ACC112 (cell line): Measurements from ENCODE around the gene GRIN1.
A peak's percentile ranks its signal among the peaks of the same experiment; 100 is the strongest.

Experiments
- H2AFZ ChIP-seq: fragments of 200-600 bp; sonication (generic); one replicate; pipeline ENCODE4 v1.6.0; 2017; ENCODE audit warnings: antibody characterized with exemption, low read length; ENCODE audit not compliant: unreplicated experiment
- H3K27ac ChIP-seq: fragments of 200-600 bp; sonication (generic); 2 replicates; pipeline ENCODE4 v1.5.1; 2014; ENCODE audit warnings: low read depth, mild to moderate bottlenecking, antibody characterized with exemption, low read length, moderate library complexity
- H3K27me3 ChIP-seq: fragments of 200-600 bp; sonication (generic); 2 replicates; pipeline ENCODE4 v1.6.1; 2014; ENCODE audit warnings: mild to moderate bottlenecking, antibody characterized with exemption, low read length, moderate library complexity, mixed read lengths; ENCODE audit not compliant: insufficient read depth
- H3K36me3 ChIP-seq: fragments of 200-600 bp; sonication (generic); 2 replicates; pipeline ENCODE4 v1.6.1; 2016; ENCODE audit warnings: mild to moderate bottlenecking, antibody characterized with exemption, low read length, moderate library complexity, mixed read lengths; ENCODE audit not compliant: insufficient read depth
- H3K4me1 ChIP-seq: fragments of 200-600 bp; sonication (generic); one replicate; pipeline ENCODE4 v1.6.1; 2016; ENCODE audit warnings: low read length, mixed read lengths; ENCODE audit not compliant: insufficient read depth, unreplicated experiment, control insufficient read depth
- H3K4me3 ChIP-seq: fragments of 200-600 bp; sonication (generic); 2 replicates; pipeline ENCODE4 v1.5.1; 2014; ENCODE audit warnings: mild to moderate bottlenecking, low read depth, low read length
- H3K79me2 ChIP-seq: fragments of 200-600 bp; sonication (generic); one replicate; pipeline ENCODE4 v1.6.0; 2016; ENCODE audit warnings: low read length; ENCODE audit not compliant: control insufficient read depth, unreplicated experiment, insufficient read depth

GRIN1 gene

DNA sequence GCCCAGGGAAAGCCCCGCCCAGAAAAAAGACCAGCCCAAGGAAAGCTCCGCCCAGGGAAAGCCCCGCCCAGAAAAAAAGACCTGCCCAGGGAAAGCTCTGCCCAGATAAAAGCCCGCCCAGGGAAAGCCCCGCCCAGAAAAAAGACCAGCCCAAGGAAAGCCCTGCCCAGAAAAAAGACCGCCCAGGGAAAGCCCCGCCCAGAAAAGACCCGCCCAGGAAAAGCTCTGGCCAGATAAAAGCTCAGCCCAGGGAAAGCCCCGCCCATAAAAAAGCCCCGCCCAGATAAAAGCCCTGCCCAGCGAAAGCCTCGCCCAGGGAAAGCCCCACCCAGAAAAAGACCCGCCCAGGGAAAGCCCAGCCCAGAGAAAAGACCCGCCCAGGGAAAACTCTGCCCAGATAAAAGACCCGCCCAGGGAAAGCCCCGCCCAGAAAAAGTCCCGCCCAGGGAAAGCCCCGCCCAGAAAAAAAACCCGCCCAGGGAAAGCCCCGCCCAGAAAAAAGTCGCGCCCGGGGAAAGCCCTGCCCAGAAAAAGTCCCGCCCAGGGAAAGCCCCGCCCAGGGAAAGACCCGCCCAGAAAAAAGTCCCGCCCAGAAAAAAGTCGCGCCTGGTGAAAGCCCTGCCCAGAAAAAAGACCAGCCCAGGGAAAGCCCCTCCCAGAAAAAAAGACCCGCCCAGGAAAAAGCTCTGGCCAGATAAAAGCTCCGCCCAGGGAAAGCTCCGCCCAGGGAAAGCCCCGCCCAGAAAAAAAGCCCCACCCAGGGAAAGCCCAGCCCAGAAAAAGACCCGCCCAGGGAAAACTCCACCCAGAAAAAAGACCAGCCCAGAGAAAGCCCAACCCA, 11.9 kb downstream of the GRIN1 start:
- no peak overlapping the region for H3K27ac ChIP-seq
- H3K36me3 ChIP-seq, result no peaks in the 10 kb centered on the region
- H3K4me3 ChIP-seq, result no peak overlapping the region
- no peak overlapping the region for H2AFZ ChIP-seq
- peaks cover 4% of the 10 kb centered on the region; the same call in 1 of the 2 replicates for H3K27me3 ChIP-seq
- H3K79me2 ChIP-seq, result no peaks in the 10 kb centered on the region
- no peaks in the 10 kb centered on the region for H3K4me1 ChIP-seq

DNA sequence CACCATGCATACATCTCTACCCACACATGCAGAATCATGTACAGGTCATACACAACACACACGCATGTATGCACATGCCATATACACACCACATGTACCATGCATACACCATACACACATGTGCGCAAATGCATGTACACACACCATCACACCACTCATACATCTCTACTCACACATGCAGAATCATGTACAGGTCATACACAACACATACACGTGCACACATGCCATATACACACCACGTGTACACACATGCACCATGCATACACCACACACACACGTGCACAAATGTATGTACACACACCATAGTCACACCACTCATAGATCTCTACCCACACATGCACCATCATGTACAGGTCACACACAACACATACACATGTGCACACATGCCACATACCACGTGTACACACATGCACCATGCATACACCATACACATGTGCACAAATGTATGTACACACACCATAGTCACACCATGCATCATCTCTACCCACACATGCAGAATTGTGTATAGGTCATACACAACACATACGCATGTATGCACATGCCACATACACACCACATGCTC, 14.0 kb downstream of the GRIN1 start:
- Histone ChIP-seq H3K79me2 (no peaks in the 10 kb centered on the region), H3K36me3 (no peaks in the 10 kb centered on the region), H2AFZ (no peak overlapping the region), H3K4me1 (no peaks in the 10 kb centered on the region), H3K4me3 (no peak overlapping the region), H3K27me3 (peaks cover 19% of the 10 kb centered on the region; the same call in 1 of the 2 replicates), H3K27ac (no peak overlapping the region)

DNA sequence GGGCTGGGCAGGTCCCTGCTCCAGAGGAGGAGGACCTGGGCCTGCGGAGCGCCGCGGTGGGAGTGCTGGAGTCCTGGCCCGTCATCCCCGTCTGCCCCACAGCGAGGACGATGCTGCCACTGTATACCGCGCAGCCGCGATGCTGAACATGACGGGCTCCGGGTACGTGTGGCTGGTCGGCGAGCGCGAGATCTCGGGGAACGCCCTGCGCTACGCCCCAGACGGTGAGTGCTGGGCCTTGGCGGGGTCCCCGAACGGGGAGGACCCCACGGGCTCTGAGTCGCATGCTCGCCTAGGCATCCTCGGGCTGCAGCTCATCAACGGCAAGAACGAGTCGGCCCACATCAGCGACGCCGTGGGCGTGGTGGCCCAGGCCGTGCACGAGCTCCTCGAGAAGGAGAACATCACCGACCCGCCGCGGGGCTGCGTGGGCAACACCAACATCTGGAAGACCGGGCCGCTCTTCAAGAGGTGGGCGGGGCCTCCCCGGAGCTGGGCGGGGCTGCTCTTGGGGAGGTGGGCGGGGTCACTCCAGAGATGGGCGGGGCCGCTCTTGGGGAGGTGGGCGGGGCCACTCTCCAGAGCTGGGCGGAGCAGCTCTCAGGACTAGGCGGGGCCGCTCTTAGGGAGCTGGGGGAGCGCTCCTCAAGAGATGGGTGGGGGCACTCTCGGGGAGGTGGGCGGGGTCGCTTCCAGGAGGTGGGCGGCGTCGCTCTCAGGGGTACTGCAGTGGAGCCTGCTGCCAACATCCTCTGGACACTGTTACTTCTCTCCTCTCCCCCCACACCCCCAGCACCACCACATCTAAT, 17.8 kb downstream of the GRIN1 start:
- Histone ChIP-seq H2AFZ (no peak overlapping the region), H3K4me3 (peak overlapping the region; percentile 61), H3K79me2 (no peaks in the 10 kb centered on the region)

DNA sequence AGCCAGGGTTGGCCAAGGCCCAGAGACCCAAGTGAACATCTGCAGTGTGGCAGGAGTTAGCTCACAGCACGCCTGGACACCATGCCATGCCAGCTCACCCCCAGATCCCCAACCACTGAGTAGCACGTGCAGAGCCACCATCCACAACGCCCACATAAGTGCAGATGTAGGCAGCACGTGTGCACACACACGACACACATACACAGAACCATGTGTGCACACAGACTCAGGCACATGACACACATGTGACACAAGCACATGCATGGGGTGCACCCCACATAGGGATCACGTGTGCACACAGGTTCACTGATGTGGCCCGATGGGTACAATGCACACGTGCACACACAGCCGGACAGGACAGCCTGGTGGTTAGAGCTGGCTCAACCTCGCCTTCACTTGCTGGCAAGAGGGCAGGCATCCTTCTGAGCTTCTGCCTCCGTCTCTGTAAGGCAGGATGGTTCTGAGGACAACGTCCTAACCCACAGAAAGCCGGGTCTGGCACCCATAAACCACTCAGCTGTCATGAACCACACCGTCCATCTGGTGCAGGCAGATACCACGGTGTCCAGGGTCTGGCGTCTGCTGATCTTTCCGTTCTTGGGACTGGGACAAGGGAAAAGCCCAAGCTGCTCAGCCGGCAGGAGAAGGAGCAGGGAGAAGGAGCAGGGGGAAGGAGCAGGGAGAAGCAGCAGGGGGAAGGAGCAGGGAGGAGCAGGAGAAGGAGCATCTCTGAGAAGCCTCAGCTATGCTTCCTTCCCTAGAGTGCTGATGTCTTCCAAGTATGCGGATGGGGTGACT, 18.9 kb downstream of the GRIN1 start:
- peaks cover 58% of the 10 kb centered on the region for H3K27me3 ChIP-seq
- H3K4me3 ChIP-seq, result no peak overlapping the region
- H3K27ac ChIP-seq, result no peak overlapping the region
- no peaks in the 10 kb centered on the region for H3K79me2 ChIP-seq
- no peaks in the 10 kb centered on the region for H3K4me1 ChIP-seq
- H2AFZ ChIP-seq, result no peak overlapping the region
- no peaks in the 10 kb centered on the region for H3K36me3 ChIP-seq

More for the DNA sequence above, 17.8 kb downstream of the GRIN1 start:
- Histone ChIP-seq H3K4me1 (no peaks in the 10 kb centered on the region), H3K36me3 (no peaks in the 10 kb centered on the region), H3K27ac (no peak overlapping the region), H3K27me3 (peaks cover 48% of the 10 kb centered on the region)

DNA sequence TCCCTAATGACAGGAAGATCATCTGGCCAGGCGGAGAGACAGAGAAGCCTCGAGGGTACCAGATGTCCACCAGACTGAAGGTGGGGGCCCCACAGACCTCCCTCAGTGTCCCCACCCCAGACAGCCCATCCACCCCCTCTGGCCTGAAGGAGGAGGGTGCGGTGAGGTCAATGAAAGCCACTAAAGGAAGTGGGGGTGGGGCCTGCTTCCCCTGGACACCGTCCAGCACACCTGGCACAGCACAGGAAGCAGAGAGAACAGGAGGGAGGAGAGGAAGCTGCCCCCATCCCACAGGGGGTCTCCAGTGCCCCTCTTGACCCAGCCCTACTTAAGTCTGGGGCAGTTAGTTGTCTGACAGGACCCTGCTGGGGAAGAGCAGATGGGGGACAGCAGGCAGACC, 19.7 kb downstream of the GRIN1 start:
- Histone ChIP-seq H3K4me3 (no peak overlapping the region), H3K27ac (no peak overlapping the region), H3K4me1 (no peaks in the 10 kb centered on the region), H3K27me3 (peaks cover 67% of the 10 kb centered on the region), H2AFZ (no peak overlapping the region), H3K36me3 (no peaks in the 10 kb centered on the region), H3K79me2 (no peaks in the 10 kb centered on the region)

DNA sequence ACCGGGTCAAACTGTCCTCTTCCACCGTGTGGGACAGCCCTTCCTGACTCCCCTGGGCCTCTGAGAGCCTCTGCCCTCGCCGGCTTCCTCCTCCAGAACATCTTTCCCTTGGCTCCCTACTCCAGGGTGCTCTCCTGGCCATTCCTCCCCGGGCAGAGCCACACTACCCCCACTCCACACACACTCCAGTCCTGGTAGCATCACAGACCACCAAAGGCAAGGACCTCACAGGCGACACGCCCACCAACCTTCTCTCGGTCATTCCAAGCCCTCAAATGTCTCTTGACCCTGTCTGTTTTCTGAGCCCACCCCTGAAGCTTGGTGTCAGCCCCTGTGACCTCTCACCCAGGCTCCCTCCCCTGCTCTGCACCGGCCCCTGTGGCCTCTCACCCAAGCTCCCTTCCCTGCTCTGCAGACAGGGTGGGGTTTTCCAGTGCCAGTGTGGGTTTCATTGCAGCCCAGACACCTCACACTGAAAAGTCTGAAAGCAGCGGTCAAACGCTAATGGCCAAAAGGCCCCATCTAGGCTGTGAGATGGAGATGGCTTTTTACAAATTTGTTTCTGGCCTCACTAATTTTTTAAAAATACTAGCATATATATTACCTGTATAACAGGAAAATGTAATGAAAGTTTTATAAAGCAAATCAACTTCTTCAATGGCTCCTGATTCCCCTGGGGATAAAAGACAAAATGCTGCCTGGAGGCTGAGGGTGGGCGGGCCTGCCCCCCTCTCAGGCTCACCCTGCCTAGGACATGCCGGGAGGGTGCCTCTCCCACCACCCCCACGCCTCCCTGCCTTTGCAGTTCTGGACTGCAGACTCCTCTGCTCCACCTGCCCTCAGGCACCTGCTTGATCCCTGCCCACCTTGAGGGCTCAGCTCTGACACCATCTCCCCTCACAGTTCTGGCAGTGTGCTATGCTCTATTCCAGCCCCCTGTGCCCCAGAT, 20.4 kb downstream of the GRIN1 start:
- H2AFZ ChIP-seq, result no peak overlapping the region
- no peaks in the 10 kb centered on the region for H3K79me2 ChIP-seq
- no peaks in the 10 kb centered on the region for H3K4me1 ChIP-seq
- H3K27me3 ChIP-seq, result peaks cover 74% of the 10 kb centered on the region
- no peak overlapping the region for H3K4me3 ChIP-seq
- no peak overlapping the region for H3K27ac ChIP-seq
- H3K36me3 ChIP-seq, result no peaks in the 10 kb centered on the region

DNA sequence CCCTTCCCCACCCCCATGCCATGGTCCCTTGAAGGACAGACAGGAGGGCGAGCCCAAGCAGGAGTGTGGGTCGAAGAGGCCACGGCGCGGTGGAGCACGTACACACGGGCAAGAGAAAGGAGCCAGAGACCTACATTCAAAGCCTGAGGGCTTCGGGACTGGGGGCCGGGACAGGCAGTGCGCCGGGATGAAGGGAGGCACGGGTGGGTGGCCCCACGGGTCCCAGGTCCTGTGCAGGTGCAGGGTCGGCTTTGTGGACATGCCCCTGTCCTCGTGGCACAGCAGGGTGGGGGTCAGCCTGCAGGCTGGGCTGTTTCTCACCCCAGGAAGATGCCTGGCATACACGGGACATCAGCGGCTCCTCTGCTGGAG, 21.1 kb downstream of the GRIN1 start:
- Histone ChIP-seq H3K36me3 (no peaks in the 10 kb centered on the region), H3K79me2 (no peaks in the 10 kb centered on the region), H3K4me1 (no peaks in the 10 kb centered on the region), H3K27me3 (peaks cover 81% of the 10 kb centered on the region), H3K4me3 (no peak overlapping the region), H2AFZ (no peak overlapping the region), H3K27ac (no peak overlapping the region)

DNA sequence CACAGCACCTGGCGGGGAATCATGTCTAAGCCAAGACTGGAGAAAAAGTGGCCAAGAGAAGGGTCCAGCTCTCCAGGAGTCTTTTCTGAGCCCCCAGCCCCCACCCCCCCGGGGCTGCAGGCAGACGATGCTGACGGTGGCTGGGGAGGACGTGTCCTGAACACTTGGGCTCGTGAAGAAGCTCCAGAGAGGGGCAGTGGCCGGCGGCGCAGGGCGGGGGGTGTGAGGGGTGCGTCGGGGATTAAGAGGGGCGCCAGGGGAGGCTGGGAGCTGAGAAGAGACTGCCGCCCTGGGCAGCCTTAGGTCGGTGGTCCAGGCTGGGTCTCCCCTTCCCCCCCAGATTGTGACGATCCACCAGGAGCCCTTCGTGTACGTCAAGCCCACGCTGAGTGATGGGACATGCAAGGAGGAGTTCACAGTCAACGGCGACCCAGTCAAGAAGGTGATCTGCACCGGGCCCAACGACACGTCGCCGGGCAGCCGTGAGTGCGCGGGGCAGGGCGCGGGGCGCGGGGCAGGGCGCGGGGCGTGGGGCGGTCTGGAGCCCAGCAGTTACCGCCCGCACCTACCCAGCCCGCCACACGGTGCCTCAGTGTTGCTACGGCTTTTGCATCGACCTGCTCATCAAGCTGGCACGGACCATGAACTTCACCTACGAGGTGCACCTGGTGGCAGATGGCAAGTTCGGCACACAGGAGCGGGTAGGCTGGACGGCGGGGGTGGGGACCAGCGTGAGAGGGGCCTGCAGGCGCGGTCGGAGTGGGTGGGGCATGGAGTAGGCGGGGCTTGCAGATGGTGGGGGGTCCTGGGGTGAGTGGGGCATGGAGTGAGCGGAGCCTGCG, 22.0 kb downstream of the GRIN1 start:
- Histone ChIP-seq H3K36me3 (no peaks in the 10 kb centered on the region), H3K27ac (no peak overlapping the region), H3K4me3 (no peak overlapping the region), H3K4me1 (no peaks in the 10 kb centered on the region), H2AFZ (no peak overlapping the region), H3K79me2 (no peaks in the 10 kb centered on the region), H3K27me3 (peaks cover 88% of the 10 kb centered on the region)
